ENCODE measurements around the gene GOLGA6L2. TPM values are rescaled to one million over a fixed set of nuclear protein-coding genes. Genes with fewer than 3 reads are reported as not detected.
"Not testable (repeated sequence)": the region's sequence is repeated elsewhere in the genome, so short reads cannot be mapped to it uniquely, and the experiment has no call there.

GOLGA6L2 gene
- total RNA-seq, 1 donor from 2014 or later, result not detected

- Histone ChIP-seq H3K4me3 (ENCODE audit: insufficient read depth, low read depth, low read length) (no peak overlapping the region), H3K9ac (ENCODE audit: low read length) (no peak overlapping the region), H4K20me1 (ENCODE audit: insufficient read depth, low read length) (no peaks in the 10 kb centered on the region), H3K9me3 (ENCODE audit: insufficient read depth, low read depth, low read length) (no peaks in the 10 kb centered on the region), H3K79me2 (ENCODE audit: insufficient read depth, low read length) (no peaks in the 10 kb centered on the region), H3K4me2 (ENCODE audit: low read length) (no peak overlapping the region), H2AFZ (ENCODE audit: low read depth, low read length) (no peak overlapping the region), H3K27ac (ENCODE audit: low read depth, low read length) (no peak overlapping the region), H3K27me3 (ENCODE audit: insufficient read depth, low read length) (no peaks in the 10 kb centered on the region), H3K36me3 (ENCODE audit: insufficient read depth, low read length) (no peaks in the 10 kb centered on the region), H3K4me1 (ENCODE audit: insufficient read depth, low read length) (no peaks in the 10 kb centered on the region)
- Mint-ChIP-seq H3K27ac (ENCODE audit: unreplicated experiment) (no peak overlapping the region), H3K27me3 (ENCODE audit: low read depth, unreplicated experiment) (peaks cover 4% of the 10 kb centered on the region), H3K9me3 (ENCODE audit: unreplicated experiment) (peaks cover 2% of the 10 kb centered on the region), H3K4me1 (ENCODE audit: low read depth, unreplicated experiment) (no peaks in the 10 kb centered on the region), H3K36me3 (ENCODE audit: low read depth, unreplicated experiment) (no peaks in the 10 kb centered on the region), H3K4me3 (ENCODE audit: unreplicated experiment) (no peak overlapping the region)
- no peak for TF ChIP-seq EZH2 (IDR thresholded peaks at IDR 0.05; ENCODE audit: insufficient read depth, low read length)
- TF ChIP-seq CTCF (IDR thresholded peaks at IDR 0.05; ENCODE audit: insufficient read depth, low read depth, low read length), result no peak
- FAIRE-seq, result no peak
- DNase-seq (ENCODE audit: low read depth), result no peak
These were observed 31.6 kb downstream of the GOLGA6L2 start for GRCh38 chr15:23415321-23415865.

GRCh38 chr15:23412881-23413600 is 34.0 kb downstream of the GOLGA6L2 start:
- not testable (repeated sequence) for H3K4me1 Mint-ChIP-seq (ENCODE audit: low read depth, unreplicated experiment); H3K27ac Mint-ChIP-seq (ENCODE audit: unreplicated experiment); H3K4me3 ChIP-seq (ENCODE audit: insufficient read depth, low read depth, low read length); H3K4me2 ChIP-seq (ENCODE audit: low read length); H3K27me3 Mint-ChIP-seq (ENCODE audit: low read depth, unreplicated experiment); H3K9me3 Mint-ChIP-seq (ENCODE audit: unreplicated experiment); H3K4me1 ChIP-seq (ENCODE audit: insufficient read depth, low read length); H3K36me3 Mint-ChIP-seq (ENCODE audit: low read depth, unreplicated experiment); H3K4me3 Mint-ChIP-seq (ENCODE audit: unreplicated experiment); H4K20me1 ChIP-seq (ENCODE audit: insufficient read depth, low read length); H3K9ac ChIP-seq (ENCODE audit: low read length); H3K27ac ChIP-seq (ENCODE audit: low read depth, low read length); H2AFZ ChIP-seq (ENCODE audit: low read depth, low read length); H3K9me3 ChIP-seq (ENCODE audit: insufficient read depth, low read depth, low read length); H3K79me2 ChIP-seq (ENCODE audit: insufficient read depth, low read length); H3K36me3 ChIP-seq (ENCODE audit: insufficient read depth, low read length); H3K27me3 ChIP-seq (ENCODE audit: insufficient read depth, low read length); FAIRE-seq; DNase-seq (ENCODE audit: low read depth)

- H3K9ac ChIP-seq (ENCODE audit: low read length), result no peak overlapping the region
- no peaks in the 10 kb centered on the region for H3K36me3 ChIP-seq (ENCODE audit: insufficient read depth, low read length)
- Mint-ChIP-seq H3K9me3 (ENCODE audit: unreplicated experiment) (peaks cover 9% of the 10 kb centered on the region), H3K27ac (ENCODE audit: unreplicated experiment) (no peak overlapping the region), H3K36me3 (ENCODE audit: low read depth, unreplicated experiment) (no peaks in the 10 kb centered on the region), H3K4me3 (ENCODE audit: unreplicated experiment) (no peak overlapping the region), H3K27me3 (ENCODE audit: low read depth, unreplicated experiment) (peaks cover 3% of the 10 kb centered on the region), H3K4me1 (ENCODE audit: low read depth, unreplicated experiment) (no peaks in the 10 kb centered on the region)
- H3K4me1 ChIP-seq (ENCODE audit: insufficient read depth, low read length), result no peaks in the 10 kb centered on the region
- no peak overlapping the region for H3K4me2 ChIP-seq (ENCODE audit: low read length)
- no peaks in the 10 kb centered on the region for H3K79me2 ChIP-seq (ENCODE audit: insufficient read depth, low read length)
- FAIRE-seq (no peak), DNase-seq (ENCODE audit: low read depth) (no peak)
- H4K20me1 ChIP-seq (ENCODE audit: insufficient read depth, low read length), result no peaks in the 10 kb centered on the region
- no peak overlapping the region for H3K4me3 ChIP-seq (ENCODE audit: insufficient read depth, low read depth, low read length)
- H3K9me3 ChIP-seq (ENCODE audit: insufficient read depth, low read depth, low read length), result no peaks in the 10 kb centered on the region
- H3K27ac ChIP-seq (ENCODE audit: low read depth, low read length), result no peak overlapping the region
- TF ChIP-seq EZH2 (IDR thresholded peaks at IDR 0.05; ENCODE audit: insufficient read depth, low read length) (no peak), CTCF (IDR thresholded peaks at IDR 0.05; ENCODE audit: insufficient read depth, low read depth, low read length) (no peak)
- H3K27me3 ChIP-seq (ENCODE audit: insufficient read depth, low read length), result no peaks in the 10 kb centered on the region
- H2AFZ ChIP-seq (ENCODE audit: low read depth, low read length), result no peak overlapping the region
These were observed 35.2 kb downstream of the GOLGA6L2 start for GRCh38 chr15:23411841-23412240.

Data from astrocyte (in vitro differentiated cells and primary cell).